ENCODE data around the gene PPP1R13B. TPM values are rescaled to one million over a fixed set of nuclear protein-coding genes. Genes with fewer than 3 reads are reported as not detected.
"Not testable (repeated sequence)": the region's sequence is repeated elsewhere in the genome, so short reads cannot be mapped to it uniquely, and the experiment has no call there.

PPP1R13B gene
- total RNA-seq, 6 experiments from 2014 or later, result 9.2 to 22.4 (median 13.9) TPM

DNA sequence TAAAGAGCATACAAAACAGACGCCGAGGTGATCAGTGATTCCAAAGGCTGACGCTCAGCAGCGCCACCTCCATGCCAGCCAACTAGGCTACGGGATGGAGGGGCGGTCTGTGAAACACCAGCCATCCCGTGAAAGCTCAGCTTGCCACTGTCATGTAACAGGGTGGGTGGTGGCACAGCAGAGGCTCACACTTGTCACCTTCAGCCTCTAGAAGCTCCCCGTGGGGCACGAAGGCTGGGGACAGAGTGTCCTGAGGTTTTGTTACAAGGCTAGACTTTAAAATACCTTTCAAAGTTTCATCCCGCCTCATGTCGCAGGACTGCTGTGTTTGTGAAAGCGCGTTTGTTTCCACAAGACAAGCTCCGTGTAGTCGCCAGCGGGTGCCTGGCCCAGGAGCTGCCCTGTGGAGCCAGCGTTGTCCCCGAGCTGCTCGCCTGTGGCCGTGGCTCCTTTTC lies 152.8 kb downstream of the PPP1R13B start:
- Histone ChIP-seq H3K27ac (no peak overlapping the region), H3K4me1 (peaks cover 0 to 9% (median under 1%) of the 10 kb centered on the region in 4 donors), H3K36me3 (peaks cover 0 to 30% (median 13%) of the 10 kb centered on the region in 4 donors), H3K9me3 (no peaks in the 10 kb centered on the region), H3K27me3 (no peaks in the 10 kb centered on the region), H3K4me3 (no peak overlapping the region)
- no peak for DNase-seq
- no peak for ATAC-seq
- TF ChIP-seq, protein P1, sequence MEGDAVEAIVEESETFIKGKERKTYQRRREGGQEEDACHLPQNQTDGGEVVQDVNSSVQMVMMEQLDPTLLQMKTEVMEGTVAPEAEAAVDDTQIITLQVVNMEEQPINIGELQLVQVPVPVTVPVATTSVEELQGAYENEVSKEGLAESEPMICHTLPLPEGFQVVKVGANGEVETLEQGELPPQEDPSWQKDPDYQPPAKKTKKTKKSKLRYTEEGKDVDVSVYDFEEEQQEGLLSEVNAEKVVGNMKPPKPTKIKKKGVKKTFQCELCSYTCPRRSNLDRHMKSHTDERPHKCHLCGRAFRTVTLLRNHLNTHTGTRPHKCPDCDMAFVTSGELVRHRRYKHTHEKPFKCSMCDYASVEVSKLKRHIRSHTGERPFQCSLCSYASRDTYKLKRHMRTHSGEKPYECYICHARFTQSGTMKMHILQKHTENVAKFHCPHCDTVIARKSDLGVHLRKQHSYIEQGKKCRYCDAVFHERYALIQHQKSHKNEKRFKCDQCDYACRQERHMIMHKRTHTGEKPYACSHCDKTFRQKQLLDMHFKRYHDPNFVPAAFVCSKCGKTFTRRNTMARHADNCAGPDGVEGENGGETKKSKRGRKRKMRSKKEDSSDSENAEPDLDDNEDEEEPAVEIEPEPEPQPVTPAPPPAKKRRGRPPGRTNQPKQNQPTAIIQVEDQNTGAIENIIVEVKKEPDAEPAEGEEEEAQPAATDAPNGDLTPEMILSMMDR (IDR thresholded peaks at IDR 0.05), result no peak
- TF ChIP-seq POLR2A (IDR thresholded peaks at IDR 0.05), result no peak
- WGBS (ENCODE audit: insufficient coverage, low coverage, low lambda C conversion rate, missing lambda C conversion rate), result 96% methylated on average over 9 of the region's 20 CpGs
- intact Hi-C loops (cut with DNase I), result no loop called here

- Histone ChIP-seq H3K27me3 (no peaks in the 10 kb centered on the region), H3K27ac (no peak overlapping the region), H3K4me1 (no peaks in the 10 kb centered on the region), H3K9me3 (no peaks in the 10 kb centered on the region), H3K36me3 (peaks cover 0 to 38% (median 13%) of the 10 kb centered on the region in 4 donors), H3K4me3 (no peak overlapping the region)
- WGBS (ENCODE audit: insufficient coverage, low coverage, low lambda C conversion rate, missing lambda C conversion rate), result 100% methylated on average over 6 of the region's 22 CpGs
- ATAC-seq (no peak), DNase-seq (no peak)
- intact Hi-C loops (cut with DNase I), result no loop called here
- TF ChIP-seq POLR2A (IDR thresholded peaks at IDR 0.05), result no peak
- TF ChIP-seq, protein P1 (IDR thresholded peaks at IDR 0.05), result no peak
These were observed 153.9 kb downstream of the PPP1R13B start for GRCh38 chr14:103693515-103693914.

- no peak for DNase-seq
- no peak overlapping the region for H3K27ac ChIP-seq
- 93% methylated on average over 3 of the region's 12 CpGs for WGBS (ENCODE audit: insufficient coverage, low coverage, low lambda C conversion rate, missing lambda C conversion rate)
- H3K27me3 ChIP-seq, result no peaks in the 10 kb centered on the region
- H3K36me3 ChIP-seq, result peaks cover 0 to 35% (median 12%) of the 10 kb centered on the region in 4 donors
- no peak overlapping the region for H3K4me3 ChIP-seq
- intact Hi-C loops (cut with DNase I), result no loop called here
- no peaks in the 10 kb centered on the region for H3K4me1 ChIP-seq
- ATAC-seq, result no peak
- no peaks in the 10 kb centered on the region for H3K9me3 ChIP-seq
- TF ChIP-seq, protein P1 (IDR thresholded peaks at IDR 0.05), result no peak
- no peak for TF ChIP-seq POLR2A (IDR thresholded peaks at IDR 0.05)
These were observed 154.5 kb downstream of the PPP1R13B start for GRCh38 chr14:103692871-103693270.

GRCh38 chr14:103692159-103692558 lies 155.2 kb downstream of the PPP1R13B start:
- no peaks in the 10 kb centered on the region for H3K9me3 ChIP-seq
- no peaks in the 10 kb centered on the region for H3K4me1 ChIP-seq
- TF ChIP-seq, protein P1 (IDR thresholded peaks at IDR 0.05), result no peak
- no peak for TF ChIP-seq POLR2A (IDR thresholded peaks at IDR 0.05)
- no peak for ATAC-seq
- no peak overlapping the region for H3K4me3 ChIP-seq
- WGBS (ENCODE audit: insufficient coverage, low coverage, low lambda C conversion rate, missing lambda C conversion rate), result 86% methylated on average over 1 of the region's 17 CpGs
- DNase-seq, result no peak
- intact Hi-C loops (cut with DNase I), result no loop called here
- no peak overlapping the region for H3K27ac ChIP-seq
- no peaks in the 10 kb centered on the region for H3K27me3 ChIP-seq
- H3K36me3 ChIP-seq, result peaks cover 0 to 42% (median 13%) of the 10 kb centered on the region in 4 donors

- WGBS (ENCODE audit: insufficient coverage, low coverage, low lambda C conversion rate, missing lambda C conversion rate), result 82% methylated on average over 5 of the region's 5 CpGs
- ATAC-seq; H3K4me3 ChIP-seq; intact Hi-C loops (cut with DNase I); H3K27ac ChIP-seq; DNase-seq; H3K4me1 ChIP-seq; H3K27me3 ChIP-seq; H3K9me3 ChIP-seq: not testable (repeated sequence)
- H3K36me3 ChIP-seq, result peaks cover 0 to 46% (median 14%) of the 10 kb centered on the region in 4 donors
These were observed 155.7 kb downstream of the PPP1R13B start for GRCh38 chr14:103691655-103692054.
